Measurements from ENCODE around the gene PLA2G6. TPM values are rescaled to one million over a fixed set of nuclear protein-coding genes. Genes with fewer than 3 reads are reported as not detected.
A peak's percentile ranks its signal among the peaks of the same experiment; 100 is the strongest.

Gene PLA2G6
- total and polyA plus RNA-seq, 2 of the 13 experiments (the other 11 are each of a cell fraction or from before 2014, with no cell fraction given) = 4.8 to 11.5 TPM

DNA sequence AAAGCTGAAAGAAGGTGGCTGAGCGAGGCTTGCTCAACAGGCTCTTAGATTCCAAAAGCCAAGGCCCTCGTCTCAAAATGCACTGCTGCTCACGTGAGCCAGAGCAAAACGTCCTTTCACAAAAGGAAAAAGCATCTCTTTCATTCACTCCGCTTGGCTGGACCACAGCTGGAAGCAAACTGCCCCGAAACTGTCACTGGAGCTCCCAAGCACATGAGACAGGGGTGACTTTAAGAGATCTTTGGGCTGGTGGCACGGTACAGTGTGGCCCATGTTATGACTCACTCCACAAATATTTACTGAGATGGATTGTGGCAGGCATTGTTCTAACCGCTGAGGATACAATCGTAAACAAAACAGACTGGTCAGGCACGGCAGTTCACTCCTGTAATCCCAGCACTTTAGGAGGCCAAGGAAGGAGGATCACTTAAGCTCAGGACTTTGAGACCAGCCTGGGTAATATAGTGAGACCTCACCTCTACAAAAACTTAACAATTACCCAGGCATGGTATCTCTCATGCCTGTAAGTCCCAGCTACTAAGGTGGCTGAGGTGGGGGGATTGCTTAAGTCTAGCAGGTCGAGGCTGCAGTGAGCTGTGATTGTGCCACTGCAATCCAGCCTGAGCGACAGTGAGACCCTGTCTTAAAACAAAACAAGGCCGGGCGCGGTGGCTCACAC, 3.6 kb downstream of the PLA2G6 start (continued):
- TF ChIP-seq BORCS8-MEF2B (CRISPR knock-in tag; IDR thresholded peaks at IDR 0.05) (0 out of 2 replicates have a peak, but pooled peaks have one; percentile 47), SRSF4 (IDR thresholded peaks at IDR 0.05; ENCODE audit: low read depth, low read length, poor library complexity, severe bottlenecking) (no peak), ZNF543 (CRISPR knock-in tag; IDR thresholded peaks at IDR 0.05) (0 out of 2 replicates have a peak, but pooled peaks have one; percentile 42), ZNF354B (CRISPR knock-in tag; IDR thresholded peaks at IDR 0.05) (no peak), ZNF773 (CRISPR knock-in tag; IDR thresholded peaks at IDR 0.05; ENCODE audit: borderline replicate concordance) (no peak), ARHGAP35 (CRISPR knock-in tag; IDR thresholded peaks at IDR 0.05; ENCODE audit: borderline replicate concordance) (no peak), TGIF2 (CRISPR knock-in tag; IDR thresholded peaks at IDR 0.05) (peak; percentile 96), ZNF816 (CRISPR knock-in tag; IDR thresholded peaks at IDR 0.05; ENCODE audit: borderline replicate concordance) (no peak), U2AF1 (optimal IDR thresholded peaks at IDR 0.05; ENCODE audit: low read depth, low read length) (no peak), ZNF83 (CRISPR knock-in tag; IDR thresholded peaks at IDR 0.05; ENCODE audit: borderline replicate concordance) (no peak), ZNF44 (CRISPR knock-in tag; IDR thresholded peaks at IDR 0.05) (no peak), ZNF747 (CRISPR knock-in tag; IDR thresholded peaks at IDR 0.05; ENCODE audit: borderline replicate concordance) (peak; percentile 65; the same call in 1 of the 2 replicates), MED13 (CRISPR knock-in tag; IDR thresholded peaks at IDR 0.05) (no peak), ZNF614 (CRISPR knock-in tag; IDR thresholded peaks at IDR 0.05; ENCODE audit: borderline replicate concordance) (peak; percentile 79), CC2D1A (CRISPR knock-in tag; IDR thresholded peaks at IDR 0.05) (no peak), TBX2 (CRISPR knock-in tag; IDR thresholded peaks at IDR 0.05; ENCODE audit: borderline replicate concordance) (peak; percentile 85), TCF12 (IDR thresholded peaks at IDR 0.05) (no peak), TCF12 (CRISPR knock-in tag; IDR thresholded peaks at IDR 0.05) (peak; percentile 63; the same call in 1 of the 2 replicates), PITX1 (CRISPR knock-in tag; IDR thresholded peaks at IDR 0.05) (peak; percentile 64; the same call in 1 of the 2 replicates)
- TF ChIP-seq, protein P1, sequence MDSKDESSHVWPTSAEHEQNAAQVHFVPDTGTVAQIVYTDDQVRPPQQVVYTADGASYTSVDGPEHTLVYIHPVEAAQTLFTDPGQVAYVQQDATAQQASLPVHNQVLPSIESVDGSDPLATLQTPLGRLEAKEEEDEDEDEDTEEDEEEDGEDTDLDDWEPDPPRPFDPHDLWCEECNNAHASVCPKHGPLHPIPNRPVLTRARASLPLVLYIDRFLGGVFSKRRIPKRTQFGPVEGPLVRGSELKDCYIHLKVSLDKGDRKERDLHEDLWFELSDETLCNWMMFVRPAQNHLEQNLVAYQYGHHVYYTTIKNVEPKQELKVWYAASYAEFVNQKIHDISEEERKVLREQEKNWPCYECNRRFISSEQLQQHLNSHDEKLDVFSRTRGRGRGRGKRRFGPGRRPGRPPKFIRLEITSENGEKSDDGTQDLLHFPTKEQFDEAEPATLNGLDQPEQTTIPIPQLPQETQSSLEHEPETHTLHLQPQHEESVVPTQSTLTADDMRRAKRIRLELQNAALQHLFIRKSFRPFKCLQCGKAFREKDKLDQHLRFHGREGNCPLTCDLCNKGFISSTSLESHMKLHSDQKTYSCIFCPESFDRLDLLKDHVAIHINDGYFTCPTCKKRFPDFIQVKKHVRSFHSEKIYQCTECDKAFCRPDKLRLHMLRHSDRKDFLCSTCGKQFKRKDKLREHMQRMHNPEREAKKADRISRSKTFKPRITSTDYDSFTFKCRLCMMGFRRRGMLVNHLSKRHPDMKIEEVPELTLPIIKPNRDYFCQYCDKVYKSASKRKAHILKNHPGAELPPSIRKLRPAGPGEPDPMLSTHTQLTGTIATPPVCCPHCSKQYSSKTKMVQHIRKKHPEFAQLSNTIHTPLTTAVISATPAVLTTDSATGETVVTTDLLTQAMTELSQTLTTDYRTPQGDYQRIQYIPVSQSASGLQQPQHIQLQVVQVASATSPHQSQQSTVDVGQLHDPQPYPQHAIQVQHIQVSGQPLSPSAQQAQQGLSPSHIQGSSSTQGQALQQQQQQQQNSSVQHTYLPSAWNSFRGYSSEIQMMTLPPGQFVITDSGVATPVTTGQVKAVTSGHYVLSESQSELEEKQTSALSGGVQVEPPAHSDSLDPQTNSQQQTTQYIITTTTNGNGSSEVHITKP (CRISPR knock-in tag; IDR thresholded peaks at IDR 0.05; ENCODE audit: low read depth) = peak; percentile 60; the same call in 1 of the 2 replicates
- TF ChIP-seq, protein P2, sequence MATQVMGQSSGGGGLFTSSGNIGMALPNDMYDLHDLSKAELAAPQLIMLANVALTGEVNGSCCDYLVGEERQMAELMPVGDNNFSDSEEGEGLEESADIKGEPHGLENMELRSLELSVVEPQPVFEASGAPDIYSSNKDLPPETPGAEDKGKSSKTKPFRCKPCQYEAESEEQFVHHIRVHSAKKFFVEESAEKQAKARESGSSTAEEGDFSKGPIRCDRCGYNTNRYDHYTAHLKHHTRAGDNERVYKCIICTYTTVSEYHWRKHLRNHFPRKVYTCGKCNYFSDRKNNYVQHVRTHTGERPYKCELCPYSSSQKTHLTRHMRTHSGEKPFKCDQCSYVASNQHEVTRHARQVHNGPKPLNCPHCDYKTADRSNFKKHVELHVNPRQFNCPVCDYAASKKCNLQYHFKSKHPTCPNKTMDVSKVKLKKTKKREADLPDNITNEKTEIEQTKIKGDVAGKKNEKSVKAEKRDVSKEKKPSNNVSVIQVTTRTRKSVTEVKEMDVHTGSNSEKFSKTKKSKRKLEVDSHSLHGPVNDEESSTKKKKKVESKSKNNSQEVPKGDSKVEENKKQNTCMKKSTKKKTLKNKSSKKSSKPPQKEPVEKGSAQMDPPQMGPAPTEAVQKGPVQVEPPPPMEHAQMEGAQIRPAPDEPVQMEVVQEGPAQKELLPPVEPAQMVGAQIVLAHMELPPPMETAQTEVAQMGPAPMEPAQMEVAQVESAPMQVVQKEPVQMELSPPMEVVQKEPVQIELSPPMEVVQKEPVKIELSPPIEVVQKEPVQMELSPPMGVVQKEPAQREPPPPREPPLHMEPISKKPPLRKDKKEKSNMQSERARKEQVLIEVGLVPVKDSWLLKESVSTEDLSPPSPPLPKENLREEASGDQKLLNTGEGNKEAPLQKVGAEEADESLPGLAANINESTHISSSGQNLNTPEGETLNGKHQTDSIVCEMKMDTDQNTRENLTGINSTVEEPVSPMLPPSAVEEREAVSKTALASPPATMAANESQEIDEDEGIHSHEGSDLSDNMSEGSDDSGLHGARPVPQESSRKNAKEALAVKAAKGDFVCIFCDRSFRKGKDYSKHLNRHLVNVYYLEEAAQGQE (IDR thresholded peaks at IDR 0.05; ENCODE audit: borderline replicate concordance in 1 of 2, low read depth in 1 of 2, low read length in 2 of 2) = no peak
- TF ChIP-seq, protein P3, sequence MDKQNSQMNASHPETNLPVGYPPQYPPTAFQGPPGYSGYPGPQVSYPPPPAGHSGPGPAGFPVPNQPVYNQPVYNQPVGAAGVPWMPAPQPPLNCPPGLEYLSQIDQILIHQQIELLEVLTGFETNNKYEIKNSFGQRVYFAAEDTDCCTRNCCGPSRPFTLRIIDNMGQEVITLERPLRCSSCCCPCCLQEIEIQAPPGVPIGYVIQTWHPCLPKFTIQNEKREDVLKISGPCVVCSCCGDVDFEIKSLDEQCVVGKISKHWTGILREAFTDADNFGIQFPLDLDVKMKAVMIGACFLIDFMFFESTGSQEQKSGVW (CRISPR knock-in tag; IDR thresholded peaks at IDR 0.05; ENCODE audit: borderline replicate concordance) = no peak
